GM19395 (cell line): ENCODE measurements around the gene CCDC154.
"Not testable (repeated sequence)": the region's sequence is repeated elsewhere in the genome, so short reads cannot be mapped to it uniquely, and the experiment has no call there.

Experiments used
- ATAC-seq: cut with Tn5 transposase; IDR thresholded peaks from one replicate; pipeline ENCODE4 v1.9.1; 2021; ENCODE audit warnings: mild to moderate bottlenecking, moderate library complexity; ENCODE audit not compliant: unreplicated experiment

Gene CCDC154, protein sequence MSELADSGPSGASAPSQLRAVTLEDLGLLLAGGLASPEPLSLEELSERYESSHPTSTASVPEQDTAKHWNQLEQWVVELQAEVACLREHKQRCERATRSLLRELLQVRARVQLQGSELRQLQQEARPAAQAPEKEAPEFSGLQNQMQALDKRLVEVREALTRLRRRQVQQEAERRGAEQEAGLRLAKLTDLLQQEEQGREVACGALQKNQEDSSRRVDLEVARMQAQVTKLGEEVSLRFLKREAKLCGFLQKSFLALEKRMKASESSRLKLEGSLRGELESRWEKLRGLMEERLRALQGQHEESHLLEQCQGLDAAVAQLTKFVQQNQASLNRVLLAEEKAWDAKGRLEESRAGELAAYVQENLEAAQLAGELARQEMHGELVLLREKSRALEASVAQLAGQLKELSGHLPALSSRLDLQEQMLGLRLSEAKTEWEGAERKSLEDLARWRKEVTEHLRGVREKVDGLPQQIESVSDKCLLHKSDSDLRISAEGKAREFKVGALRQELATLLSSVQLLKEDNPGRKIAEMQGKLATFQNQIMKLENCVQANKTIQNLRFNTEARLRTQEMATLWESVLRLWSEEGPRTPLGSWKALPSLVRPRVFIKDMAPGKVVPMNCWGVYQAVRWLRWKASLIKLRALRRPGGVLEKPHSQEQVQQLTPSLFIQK

DNA sequence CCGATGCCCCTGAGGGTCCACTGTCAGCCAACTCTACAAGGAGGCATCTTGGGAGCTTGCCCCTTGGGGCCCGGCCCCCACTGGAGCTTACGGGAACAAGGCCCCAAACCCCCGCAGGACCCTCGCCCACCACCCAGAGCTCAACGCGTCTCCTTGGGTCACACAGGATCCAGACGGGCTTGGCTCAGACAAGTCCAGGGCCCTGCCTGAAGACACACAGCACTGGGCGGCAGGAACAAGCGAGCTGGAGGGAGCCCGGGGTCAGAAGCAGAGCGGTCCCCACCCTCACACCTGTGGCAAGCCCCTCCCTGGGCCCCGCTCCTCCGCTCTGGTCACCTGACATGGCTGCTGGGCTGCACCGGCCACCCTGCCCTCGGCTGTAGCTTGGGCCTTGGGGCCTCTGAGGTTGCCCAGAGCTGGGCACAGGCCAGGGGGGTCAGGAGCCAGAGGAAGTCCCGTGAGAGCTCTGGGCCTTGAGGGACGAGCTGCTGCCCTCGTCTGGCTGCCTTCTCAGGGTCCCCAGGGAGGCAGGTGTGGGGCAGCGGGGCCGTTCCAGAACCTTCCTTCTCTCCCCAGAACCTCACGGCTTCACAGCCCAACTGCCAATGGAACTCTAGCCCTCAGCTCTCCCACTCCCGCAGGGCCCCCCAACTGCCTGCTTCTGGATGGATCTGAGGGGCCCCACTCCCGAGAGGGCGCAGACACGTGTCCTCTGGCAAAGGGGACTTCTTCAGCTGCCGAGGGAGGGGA, at the start of gene CCDC154:
Gene CCDC154 (minus strand): TSS at position 577 of the 750 bp plus-strand sequence. CDS start 234 bp downstream, at position 343.
- no peak for ATAC-seq

DNA sequence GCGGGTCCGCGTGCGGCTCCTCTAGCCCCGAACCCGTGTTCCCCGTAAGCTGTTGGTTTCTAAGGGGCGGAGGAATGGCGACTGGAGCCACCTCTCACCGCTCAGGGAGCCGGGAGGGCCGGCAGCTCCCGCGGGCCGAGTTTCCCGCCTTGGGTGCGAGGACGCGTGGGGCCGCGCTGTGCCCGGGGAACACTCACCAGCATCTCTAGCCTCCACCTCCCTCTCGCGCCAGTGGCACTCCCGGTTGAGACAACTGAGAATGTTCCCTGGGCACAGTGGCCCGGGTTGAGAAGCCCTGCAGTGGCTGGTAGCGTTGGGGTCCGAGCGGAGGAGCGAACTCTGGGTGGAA, 49.4 kb upstream of the CCDC154 start:
- ATAC-seq = peak; percentile 9

DNA sequence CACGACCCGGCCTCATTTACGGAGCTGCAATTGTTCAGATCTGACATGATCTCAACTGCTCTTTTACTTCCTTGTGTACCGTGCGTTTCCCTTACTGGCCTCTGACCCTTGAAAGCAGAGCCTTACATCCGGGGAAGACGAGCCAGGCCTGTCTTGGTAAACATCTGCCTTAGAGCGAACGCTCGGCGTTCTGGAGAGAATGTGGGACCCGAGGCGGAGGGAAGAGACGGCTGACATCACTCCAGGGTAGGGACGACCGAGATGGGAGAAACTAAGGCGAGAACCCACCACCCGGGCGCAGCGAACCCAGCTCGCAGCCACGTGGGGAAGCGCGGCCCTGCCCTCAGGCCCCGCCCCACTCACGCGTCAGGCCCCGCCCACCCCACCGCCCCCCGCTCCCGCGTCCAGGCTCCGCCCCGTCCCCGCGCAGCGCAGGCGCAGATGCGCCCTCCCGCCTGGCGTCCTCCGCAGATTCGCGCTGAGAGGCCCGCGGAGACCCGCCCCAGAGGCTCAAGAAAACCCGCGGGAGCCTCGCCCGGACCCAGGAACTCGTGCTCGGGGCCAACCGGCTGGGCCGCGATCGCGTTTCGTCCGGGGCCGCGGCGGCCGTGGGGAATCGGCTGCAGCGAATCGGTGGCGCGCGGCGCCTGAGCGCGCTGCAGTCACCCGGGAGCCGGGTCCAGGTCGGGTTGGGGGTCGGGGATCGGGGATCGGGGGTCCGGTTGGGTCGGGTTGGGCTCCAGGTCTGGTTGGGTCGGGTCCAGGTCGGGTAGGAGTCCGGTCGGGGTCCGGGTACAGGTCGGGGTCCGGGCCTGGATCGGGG, 48.8 kb upstream of the CCDC154 start, which contains the start of gene TELO2:
Gene TELO2 (plus strand): TSS at position 438 of the 823 bp plus-strand sequence. CDS start 922 bp downstream, outside the sequence.
- peak; percentile 63 for ATAC-seq

DNA sequence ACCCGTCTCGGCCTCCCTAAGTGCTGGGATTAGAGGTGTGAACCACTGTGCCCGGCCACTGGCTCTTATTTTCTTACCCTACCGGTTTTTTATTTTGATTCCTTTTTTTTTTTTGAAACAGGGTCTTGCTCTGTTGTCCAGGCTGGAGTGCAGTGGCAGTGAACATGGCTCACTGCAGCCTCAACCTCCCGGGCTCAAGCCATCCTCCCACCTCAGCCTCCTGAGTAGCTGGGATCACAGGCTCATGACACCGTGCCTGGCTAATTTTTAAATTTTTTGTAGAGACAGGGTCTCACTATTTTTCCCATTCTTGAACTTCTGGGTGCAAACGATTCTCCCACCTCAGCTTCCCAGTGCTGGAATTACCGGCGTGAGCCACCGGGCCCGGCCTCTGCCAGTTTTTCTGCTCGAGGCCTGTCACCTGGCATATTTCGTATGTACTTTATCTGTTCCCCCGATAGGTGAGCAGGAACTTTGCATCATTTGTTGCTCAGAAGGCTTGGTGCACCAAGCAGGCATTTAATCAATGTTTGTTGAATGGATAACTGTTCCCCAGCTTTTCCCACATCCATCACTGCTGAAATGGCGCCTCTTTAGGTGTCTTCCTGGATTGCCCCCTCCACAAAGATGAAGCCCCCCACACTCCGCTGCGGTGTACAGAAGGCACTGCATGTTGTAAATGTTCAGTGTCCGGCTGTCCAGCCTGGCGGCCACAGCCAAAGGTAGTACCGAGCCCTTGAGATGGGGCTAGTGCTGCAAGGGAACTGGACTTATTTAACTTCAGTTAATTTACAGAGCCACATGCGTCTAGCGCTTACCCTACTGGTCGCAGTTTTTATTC, 47.9 kb upstream of the CCDC154 start:
- ATAC-seq = no peak

DNA sequence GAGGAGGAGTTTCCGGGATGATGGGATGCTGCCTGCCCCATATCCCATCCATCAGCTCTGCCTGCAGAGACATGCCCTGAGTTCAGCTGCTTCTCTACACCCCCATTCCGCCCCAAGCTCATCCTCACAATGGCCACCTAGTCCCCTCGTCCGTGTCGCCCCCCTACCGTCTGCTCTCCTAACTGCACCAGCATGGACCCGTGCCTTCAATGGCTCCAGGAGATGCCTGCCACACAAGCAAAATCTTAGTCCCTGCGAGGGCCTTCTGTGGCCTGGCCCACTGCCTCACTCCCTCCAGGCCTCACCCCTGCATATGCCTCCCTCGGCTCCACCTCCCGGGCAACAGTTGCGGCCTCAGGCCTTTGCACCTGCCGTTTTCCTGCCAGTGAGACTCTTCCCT, 47.0 kb upstream of the CCDC154 start:
- no peak for ATAC-seq

DNA sequence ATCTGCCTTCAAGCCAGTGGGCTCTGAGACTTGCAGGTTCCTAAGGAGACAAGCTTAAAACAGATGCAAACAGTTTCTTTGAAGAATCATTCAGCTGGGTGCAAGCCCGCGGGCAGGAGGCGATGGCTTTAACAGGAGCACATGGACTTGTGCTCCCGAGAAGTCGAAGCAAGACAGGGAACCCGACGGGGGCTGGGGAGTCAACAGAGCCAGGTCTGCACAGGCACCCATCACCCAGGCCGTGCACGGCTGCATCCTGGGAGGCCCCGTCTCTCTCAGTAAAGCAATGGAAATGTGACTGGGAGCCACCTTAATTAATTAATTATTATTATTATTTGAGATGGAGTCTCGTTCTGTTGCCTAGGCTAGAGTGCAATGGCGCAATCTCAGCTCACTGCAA, 44.7 kb upstream of the CCDC154 start:
- no peak for ATAC-seq

DNA sequence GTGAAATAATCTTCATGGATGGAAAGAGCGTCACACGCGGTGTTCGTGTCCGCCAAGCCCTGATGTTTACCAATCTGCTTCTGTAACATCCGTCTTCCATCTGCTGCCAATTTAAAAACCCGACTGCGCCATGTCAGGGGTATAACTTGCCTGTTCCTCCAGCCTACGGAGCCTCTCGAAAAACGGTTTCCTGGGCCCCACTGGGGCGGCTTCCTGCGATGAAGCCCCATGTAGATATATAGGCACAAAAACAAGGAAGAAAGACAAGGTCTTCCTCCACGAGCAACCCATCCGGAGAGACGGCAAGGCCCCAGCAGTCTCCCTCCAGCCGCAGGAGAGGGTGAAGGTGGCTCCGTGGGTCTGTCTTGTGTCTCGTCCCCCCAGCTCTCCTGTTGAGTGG, 44.3 kb upstream of the CCDC154 start, which contains the start of gene PTX4:
Gene PTX4 (minus strand): TSS at position 326 of the 400 bp plus-strand sequence. CDS start 35 bp downstream, at position 291.
- no peak for ATAC-seq

DNA sequence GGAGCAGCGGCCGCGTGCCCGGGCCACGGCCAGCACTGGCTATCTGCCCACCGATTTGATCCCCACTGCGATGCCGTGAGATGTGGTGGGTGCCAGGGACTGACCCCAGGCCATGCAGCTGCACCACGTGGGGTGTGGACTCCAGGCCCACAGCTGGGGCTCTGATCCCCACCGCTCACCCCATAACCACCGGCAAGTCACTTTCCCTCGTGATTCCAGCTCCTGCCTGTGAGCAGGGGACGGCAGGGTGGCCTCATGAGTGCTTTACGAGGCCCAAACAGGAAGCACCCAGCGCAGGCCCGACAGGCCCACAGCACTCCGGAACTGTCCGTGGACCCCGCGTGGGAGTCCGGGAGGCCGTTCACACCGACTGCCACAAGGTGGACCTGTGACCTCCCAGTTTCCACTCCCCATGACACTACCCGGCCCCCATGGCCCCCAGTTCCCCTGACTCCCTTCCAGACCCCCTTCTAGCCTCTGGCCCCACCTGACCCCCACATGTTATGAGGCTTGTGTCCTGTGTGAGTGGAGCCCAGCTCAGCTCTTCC, 43.8 kb upstream of the CCDC154 start:
- no peak for ATAC-seq

DNA sequence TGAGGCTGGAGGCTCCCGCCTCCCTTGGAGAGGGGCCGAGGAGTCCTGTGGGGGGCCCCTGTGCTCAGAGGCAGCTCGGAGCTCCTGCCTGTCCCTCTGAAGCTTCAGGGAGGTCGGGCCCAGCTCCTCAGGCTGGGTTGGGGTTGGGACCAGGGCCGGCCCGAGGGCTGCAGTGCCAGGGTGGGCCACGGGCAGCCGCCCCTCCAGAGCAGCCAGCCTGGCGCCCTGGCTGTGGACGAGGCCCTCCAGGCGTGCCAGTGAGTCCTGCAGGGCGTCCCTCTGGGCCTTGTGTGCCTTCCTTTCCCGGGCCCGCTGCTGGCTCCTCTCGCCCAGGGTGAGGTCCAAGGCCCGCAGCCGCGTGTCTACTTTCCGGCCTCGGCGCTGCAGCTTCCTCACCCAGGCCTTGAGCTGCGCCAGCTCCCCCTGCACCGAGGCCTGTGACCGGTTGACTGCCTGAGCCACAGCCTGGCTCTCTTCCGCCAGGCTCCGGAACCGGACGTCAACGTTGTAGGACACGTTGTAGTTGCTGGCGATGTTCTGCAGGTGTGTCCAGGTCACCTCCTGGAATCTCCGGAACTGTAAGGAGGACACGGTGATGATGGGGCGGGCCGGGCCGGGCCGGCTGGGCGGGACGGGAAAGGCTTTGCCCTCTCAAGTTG, 43.2 kb upstream of the CCDC154 start:
- no peak for ATAC-seq

DNA sequence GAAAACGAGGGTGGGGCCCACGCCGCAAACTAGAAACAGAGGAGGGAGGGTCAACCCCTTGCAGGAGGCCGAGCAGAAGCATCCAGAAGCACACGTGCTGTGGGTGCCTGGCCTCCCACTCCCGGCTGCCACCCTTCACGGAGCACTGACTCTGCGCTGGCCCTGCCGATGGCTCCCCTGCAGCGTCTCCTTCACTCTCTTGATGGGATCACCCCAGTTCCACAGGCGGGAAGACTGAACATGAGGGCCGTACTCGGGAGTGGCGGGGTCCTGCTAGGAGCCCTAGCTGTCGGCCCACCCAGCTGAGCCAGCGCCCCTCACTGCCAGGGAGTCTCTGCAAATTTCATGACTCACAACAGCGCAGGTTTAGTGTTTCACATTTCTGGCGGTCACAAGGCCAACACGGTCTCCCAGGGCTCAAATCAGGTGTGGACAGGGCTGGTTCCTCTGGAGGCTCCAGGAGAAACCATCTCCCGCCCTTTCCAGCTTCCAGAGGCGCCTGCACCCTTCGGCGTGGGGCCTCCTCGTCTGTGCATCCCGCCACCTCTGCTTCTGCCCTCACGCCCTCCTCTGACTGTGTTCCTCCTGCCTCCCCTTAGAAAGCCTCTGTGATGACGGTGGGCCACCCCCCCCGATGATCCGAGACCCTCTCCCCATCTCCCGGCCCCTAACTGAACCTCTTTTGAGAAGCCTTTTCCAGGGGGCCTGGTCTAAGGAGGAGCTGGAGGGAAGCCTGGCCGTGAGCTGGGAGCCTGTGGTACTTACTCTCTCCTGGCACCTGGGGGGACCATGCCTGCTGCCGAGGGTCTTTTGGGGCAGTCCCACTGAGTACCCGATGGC, 42.4 kb upstream of the CCDC154 start:
- no peak for ATAC-seq

DNA sequence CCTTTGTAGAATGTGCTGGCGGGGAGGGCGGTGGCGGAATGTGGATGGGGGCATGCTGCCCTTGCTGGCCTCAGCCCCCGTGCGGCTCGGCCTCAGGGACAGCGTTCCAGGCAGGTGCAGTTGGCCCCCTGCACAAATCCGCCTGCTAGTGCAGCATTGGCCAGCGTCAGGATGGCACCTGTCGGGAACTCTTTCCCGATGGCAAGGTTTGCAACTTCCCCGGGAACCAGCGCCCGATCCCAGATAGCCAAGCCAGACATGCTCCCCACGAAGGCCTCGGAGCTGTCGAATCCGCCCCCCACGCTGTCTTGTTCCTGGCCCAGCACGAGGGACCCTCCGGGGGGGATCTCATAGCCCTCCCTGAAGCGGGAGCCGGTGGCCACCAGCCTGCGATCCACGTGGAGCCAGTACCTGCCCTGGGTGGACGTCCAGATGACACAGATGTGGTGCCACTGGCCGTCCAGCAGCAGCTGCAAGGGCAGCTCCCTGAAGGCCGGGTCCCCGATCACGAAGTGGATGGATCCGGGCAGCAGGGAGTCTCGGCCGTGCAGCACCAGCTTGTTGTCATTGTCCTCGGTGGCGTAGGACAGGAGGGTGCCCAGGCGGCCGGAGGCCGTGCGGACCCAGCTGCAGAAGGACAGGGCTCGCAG, 41.6 kb upstream of the CCDC154 start:
- no peak for ATAC-seq

DNA sequence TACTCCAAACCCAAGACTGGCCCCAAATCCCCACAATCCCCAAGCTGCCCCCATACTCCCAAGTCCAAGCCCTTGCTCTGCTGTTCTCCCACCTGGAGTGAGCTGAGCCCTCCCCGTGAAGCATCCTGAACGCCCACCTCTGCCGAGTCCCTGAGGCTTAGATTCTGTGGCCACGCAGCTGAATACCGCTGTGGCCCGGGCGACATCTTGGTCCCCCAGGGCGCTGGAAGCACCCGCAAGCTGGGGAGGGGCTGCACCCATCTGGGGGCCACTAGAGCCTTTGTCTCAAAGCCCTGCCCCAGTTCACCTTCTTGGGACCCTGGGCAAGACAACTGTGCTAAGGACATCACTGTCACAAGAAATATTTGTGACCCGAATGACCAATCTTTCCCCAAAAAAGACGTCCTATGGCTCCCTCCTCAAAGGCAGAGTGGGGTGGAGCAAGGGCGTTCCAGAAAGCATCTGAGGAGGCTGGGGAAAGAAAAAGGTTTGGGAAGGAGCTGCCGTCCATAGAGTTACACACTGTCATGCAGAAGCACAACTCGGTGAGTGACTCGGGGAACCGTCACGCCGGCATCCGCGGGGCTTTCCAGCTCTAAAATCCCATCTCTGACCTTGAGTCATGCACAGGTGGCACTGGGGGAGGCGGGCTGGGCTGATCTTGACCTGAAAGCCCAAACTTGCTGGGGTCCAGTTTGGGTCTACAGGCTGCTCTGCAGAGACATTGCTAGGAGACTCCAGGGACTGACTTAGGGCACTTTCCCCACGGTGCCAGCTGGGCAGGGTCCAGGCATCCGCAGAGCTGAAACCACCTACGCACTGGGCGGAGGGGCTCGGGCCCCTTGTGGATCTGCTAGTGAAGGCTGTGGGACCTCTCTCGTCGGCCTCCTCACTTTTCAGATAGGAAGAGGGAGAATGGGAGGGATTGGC, 37.8 kb upstream of the CCDC154 start:
- no peak for ATAC-seq

DNA sequence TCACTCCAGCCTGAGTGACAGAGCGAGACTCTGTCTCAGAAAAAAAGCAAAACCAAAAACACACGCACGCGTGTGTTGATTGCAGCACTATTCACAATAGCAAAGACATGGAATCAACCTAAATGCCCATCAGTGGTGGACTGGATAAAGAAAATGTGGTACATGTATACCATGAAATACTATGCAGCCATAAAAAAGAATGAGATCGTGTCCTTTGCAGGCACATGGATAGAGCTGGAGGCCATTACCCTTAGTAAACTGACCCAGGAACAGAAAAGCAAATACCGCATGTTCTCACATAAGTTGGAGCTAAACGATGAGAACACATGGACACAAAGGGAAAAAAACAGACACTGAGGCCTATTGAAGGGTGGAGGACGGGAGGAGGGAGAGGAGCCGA, 34.6 kb upstream of the CCDC154 start:
- ATAC-seq = not testable (repeated sequence)

DNA sequence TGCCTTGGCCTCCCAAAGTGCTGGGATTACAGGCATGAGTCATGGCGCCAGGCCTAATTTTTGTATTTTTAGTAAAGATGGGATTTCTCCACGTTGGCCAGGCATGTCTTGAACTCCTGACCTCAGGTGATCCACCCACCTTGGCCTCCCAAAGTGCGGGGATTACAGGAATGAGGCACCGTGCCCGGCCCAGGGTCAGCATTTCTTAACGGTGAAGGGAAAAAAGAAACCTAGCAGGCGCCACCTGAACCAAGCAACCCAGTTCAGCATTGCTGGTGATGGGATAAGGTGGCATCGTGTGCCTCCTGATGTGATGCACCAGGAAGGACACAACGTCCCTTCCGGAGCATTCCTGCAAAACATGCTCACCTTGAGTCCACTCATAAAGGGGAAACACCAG, 32.7 kb upstream of the CCDC154 start:
- no peak for ATAC-seq

DNA sequence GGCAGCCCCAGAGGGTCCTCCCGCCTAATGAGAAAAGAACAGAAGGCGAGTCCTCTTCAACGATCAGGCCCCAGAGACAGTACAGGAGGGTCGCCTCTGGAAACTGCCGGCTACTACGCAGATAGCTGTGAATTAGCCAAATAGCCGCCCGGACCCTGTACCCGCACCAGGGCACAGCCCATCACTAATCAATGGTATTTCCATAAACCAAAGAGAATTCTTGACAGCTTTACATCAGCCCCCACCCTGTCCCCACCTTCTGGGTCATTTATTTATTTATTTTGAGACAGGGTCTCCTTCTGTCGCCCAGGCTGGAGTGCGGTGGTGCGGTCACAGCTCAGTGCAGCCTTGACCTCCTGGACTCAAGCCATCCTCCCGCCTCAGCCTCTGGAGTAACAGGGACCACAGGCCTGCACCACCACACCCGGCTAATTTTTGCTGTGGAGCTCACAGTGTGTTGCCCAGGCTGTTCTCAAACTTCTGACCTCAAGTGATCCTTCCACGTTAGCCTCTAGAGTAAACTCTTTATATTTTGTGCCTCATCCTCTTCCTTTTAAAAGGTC, 31.3 kb upstream of the CCDC154 start:
- no peak for ATAC-seq
